Measurements from ENCODE around the gene DCLK3. TPM values are rescaled to one million over a fixed set of nuclear protein-coding genes. Genes with fewer than 3 reads are reported as not detected.

DCLK3 gene
- total and polyA plus RNA-seq, 2 of the 8 experiments (the other 6 are each of a cell fraction or from before 2014, with no cell fraction given) = 0.27 to 0.63 TPM

- Histone ChIP-seq H2BK120ac (replicated peaks; ENCODE audit: low read depth, low read length) (no peak overlapping the region), H2BK5ac (ENCODE audit: low read depth, low read length) (no peak overlapping the region), H3K27ac (ENCODE audit: low read depth, low read length) (no peak overlapping the region), H4K5ac (ENCODE audit: insufficient read length, low read depth, low read length) (no peak overlapping the region), H4K8ac (ENCODE audit: extremely low read depth, insufficient read depth, low read length) (no peak overlapping the region), H4K20me1 (replicated peaks in 1 of 2; ENCODE audit: control insufficient read depth in 1 of 2, insufficient read depth in 2 of 2, low read length in 2 of 2) (no peaks in the 10 kb centered on the region), H3K79me2 (ENCODE audit: control insufficient read depth in 1 of 2, insufficient read depth in 2 of 2, low read length in 2 of 2) (no peaks in the 10 kb centered on the region), H2AK5ac (ENCODE audit: low read depth, low read length) (no peak overlapping the region), H4K91ac (replicated peaks; ENCODE audit: insufficient read length, low read length) (no peak overlapping the region), H2BK15ac (ENCODE audit: low read length) (no peak overlapping the region), H3K23me2 (ENCODE audit: low read depth, low read length) (no peaks in the 10 kb centered on the region), H3K27me3 (replicated peaks in 1 of 4; ENCODE audit: control insufficient read depth in 3 of 4, extremely low read depth in 1 of 4, insufficient read depth in 3 of 4, low read length in 3 of 4) (no peaks in the 10 kb centered on the region), H2BK12ac (ENCODE audit: low read depth, low read length) (no peak overlapping the region), H2BK20ac (ENCODE audit: low read length) (no peak overlapping the region), H3K4me1 (replicated peaks in 1 of 4; ENCODE audit: control insufficient read depth in 3 of 4, insufficient read depth in 4 of 4, low read length in 3 of 4) (no peaks in the 10 kb centered on the region), H2AFZ (ENCODE audit: low read length) (no peak overlapping the region), H3K9me3 (ENCODE audit: insufficient read depth in 2 of 2, low read depth in 1 of 2, low read length in 1 of 2) (no peaks in the 10 kb centered on the region), H3K36me3 (ENCODE audit: control insufficient read depth in 2 of 4, insufficient read depth in 4 of 4, low read length in 3 of 4) (no peaks in the 10 kb centered on the region), H3K4me2 (ENCODE audit: insufficient read depth in 1 of 2, low read depth in 2 of 2, low read length in 2 of 2) (no peak overlapping the region), H3K79me1 (ENCODE audit: low read depth, low read length) (no peaks in the 10 kb centered on the region), H3K14ac (ENCODE audit: insufficient read length) (no peak overlapping the region), H3K9ac (replicated peaks in 1 of 4; ENCODE audit: extremely low read depth in 1 of 4, low read depth in 3 of 4, low read length in 3 of 4) (no peak overlapping the region), H3K4me3 (ENCODE audit: extremely low read depth in 1 of 4, insufficient read depth in 2 of 4, low read depth in 3 of 4, low read length in 4 of 4) (no peak overlapping the region), H3K4ac (replicated peaks; ENCODE audit: insufficient read length, low read depth, low read length) (no peak overlapping the region), H3K18ac (ENCODE audit: extremely low read depth, low read length) (no peak overlapping the region), H3K23ac (ENCODE audit: insufficient read length) (no peak overlapping the region), H3K56ac (replicated peaks; ENCODE audit: insufficient read length, low read depth, low read length) (no peak overlapping the region)
- FAIRE-seq = peak; percentile 42
- WGBS, 2 experiments (ENCODE audit: extremely low coverage in 1 of 2, insufficient coverage in 1 of 2, insufficient read length in 1 of 2, insufficient replicate concordance in 2 of 2, low coverage in 1 of 2, low lambda C conversion rate in 2 of 2, missing lambda C conversion rate in 1 of 2) = 76% methylated on average over 6 of the region's 6 CpGs; no CpG with 5 or more reads in 1 of the 2 experiments
- ChIA-PET POLR2A (ENCODE audit: partially characterized antibody) (no interaction called here), CTCF (ENCODE audit: partially characterized antibody) (interaction anchor here (0.6 to 4.6 kb wide), 8 partner anchors 8 to 744 kb away, joined by 3 to 20 read pairs (median 4); no protein-coding TSS in a partner anchor)
- no peak for DNase-seq (ENCODE audit: low read depth in 1 of 2, low spot score in 2 of 2)
- TF ChIP-seq RAD21 (IDR thresholded peaks at IDR 0.05 in 1 of 2, conservative IDR thresholded peaks at IDR 0.05 in 1 of 2; ENCODE audit: low read depth in 2 of 2, low read length in 2 of 2) (peak; percentile 40 to 53), MAFK (IDR thresholded peaks at IDR 0.05; ENCODE audit: low read depth, low read length) (peak; percentile 31; the same call in 1 of the 2 replicates), EP300 (IDR thresholded peaks at IDR 0.05; ENCODE audit: borderline replicate concordance in 1 of 2, low read depth in 2 of 2, low read length in 2 of 2) (no peak), BACH1 (IDR thresholded peaks at IDR 0.05; ENCODE audit: low read length) (peak; percentile 77), PHF8 (conservative IDR thresholded peaks at IDR 0.05; ENCODE audit: low read depth, low read length) (no peak)
These were observed 56.5 kb downstream of the DCLK3 start for GRCh38 chr3:36707623-36708409.
